ENCODE data around the gene ATG7. TPM values are rescaled to one million over a fixed set of nuclear protein-coding genes. Genes with fewer than 3 reads are reported as not detected.

Gene ATG7
- total RNA-seq, 1 donor from 2014 or later: 55.0 TPM

DNA sequence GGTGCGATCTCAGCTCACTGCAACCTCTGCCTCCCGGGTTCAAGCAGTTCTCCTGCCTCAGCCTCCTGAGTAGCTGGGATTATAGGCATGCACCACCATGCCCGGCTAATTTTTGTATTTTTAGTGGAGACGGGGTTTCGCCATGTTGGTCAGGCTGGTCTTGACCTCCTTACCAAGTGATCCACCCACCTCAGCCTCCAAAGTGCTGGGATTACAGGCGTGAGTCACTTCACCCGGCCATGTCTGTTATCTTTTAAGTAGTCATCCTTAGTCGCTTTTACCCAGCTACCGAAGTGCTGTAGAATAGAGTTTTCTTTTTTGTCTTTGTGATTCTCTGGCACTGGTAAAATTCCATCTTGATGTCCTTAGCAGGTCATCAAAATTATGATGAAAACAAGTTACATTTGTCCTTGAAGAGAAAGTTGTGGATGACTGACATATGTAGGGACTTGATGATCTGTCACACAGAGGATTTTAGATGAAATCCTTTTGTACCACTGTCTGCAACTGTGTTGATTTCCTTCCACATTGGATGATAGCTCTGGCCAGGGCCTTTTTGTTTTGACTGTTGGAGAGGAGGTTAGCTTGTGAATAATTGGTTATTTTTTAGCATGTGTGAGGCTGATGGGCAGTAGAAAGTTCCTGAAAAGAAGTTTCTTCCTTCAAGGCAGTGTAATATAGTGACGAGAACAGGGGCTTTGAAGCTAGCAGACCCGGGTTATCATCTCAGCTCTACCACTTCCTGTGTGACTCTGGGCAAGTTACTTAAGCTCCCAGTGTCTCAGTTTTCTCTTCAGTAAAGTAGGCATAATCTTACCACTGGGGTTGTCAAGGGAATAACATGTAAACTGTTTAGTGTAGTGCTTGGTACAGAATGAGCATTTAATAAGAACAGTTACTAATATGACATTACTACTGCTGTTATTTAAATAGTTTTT, 18.8 kb downstream of the ATG7 start:
- Histone ChIP-seq H3K9me3 (no peaks in the 10 kb centered on the region), H3K36me3 (no peaks in the 10 kb centered on the region), H3K27me3 (no peaks in the 10 kb centered on the region), H3K4me1 (peaks cover 36% of the 10 kb centered on the region), H3K27ac (peak overlapping the region; percentile 1), H3K4me3 (no peak overlapping the region)
- TF ChIP-seq POLR2A (IDR thresholded peaks at IDR 0.05): no peak
- no peak for TF ChIP-seq POLR2AphosphoS5 (IDR thresholded peaks at IDR 0.05; ENCODE audit: insufficient read depth in 1 of 2, low read depth in 1 of 2)
- TF ChIP-seq CTCF (IDR thresholded peaks at IDR 0.05): no peak
- intact Hi-C loops (cut with DNase I): no loop called here
- DNase-seq (ENCODE audit: extremely low spot score in 2 of 2): no peak

- H3K9me3 ChIP-seq: no peaks in the 10 kb centered on the region
- no peaks in the 10 kb centered on the region for H3K36me3 ChIP-seq
- DNase-seq (ENCODE audit: extremely low spot score in 2 of 2): no peak
- no peaks in the 10 kb centered on the region for H3K27me3 ChIP-seq
- H3K4me1 ChIP-seq: peaks cover 34% of the 10 kb centered on the region
- intact Hi-C loops (cut with DNase I): no loop called here
- TF ChIP-seq POLR2AphosphoS5 (IDR thresholded peaks at IDR 0.05; ENCODE audit: insufficient read depth in 1 of 2, low read depth in 1 of 2) (no peak), POLR2A (IDR thresholded peaks at IDR 0.05) (no peak), CTCF (IDR thresholded peaks at IDR 0.05) (no peak)
- H3K27ac ChIP-seq: no peak overlapping the region
- H3K4me3 ChIP-seq: no peak overlapping the region
Measured at GRCh38 chr3:11291808-11292207, 19.6 kb downstream of the ATG7 start.

DNA sequence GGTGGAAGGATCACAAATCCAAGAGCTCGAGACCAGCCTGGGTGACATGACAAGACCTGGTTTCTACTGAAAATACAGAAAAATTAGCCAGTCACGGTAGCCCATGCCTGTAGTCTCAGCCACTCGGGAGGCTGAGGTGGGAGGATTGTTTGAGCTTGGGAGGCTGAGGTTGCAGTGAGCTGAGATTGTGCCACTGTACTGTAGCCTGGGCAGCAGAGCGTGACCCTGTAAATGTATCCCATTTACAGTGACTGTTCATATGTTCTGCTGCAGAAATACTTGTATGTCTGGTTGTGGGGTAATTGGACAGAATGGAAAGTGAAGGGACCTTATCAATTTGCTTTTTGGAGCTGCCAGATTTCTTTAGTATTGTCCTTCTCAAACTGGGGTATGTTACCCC, 24.9 kb downstream of the ATG7 start:
- Histone ChIP-seq H3K9me3 (no peaks in the 10 kb centered on the region), H3K4me3 (no peak overlapping the region), H3K4me1 (no peaks in the 10 kb centered on the region), H3K27me3 (no peaks in the 10 kb centered on the region), H3K27ac (no peak overlapping the region), H3K36me3 (peaks cover 0 to 15% of the 10 kb centered on the region in 2 donors)
- DNase-seq (ENCODE audit: extremely low spot score in 2 of 2): no peak
- TF ChIP-seq POLR2AphosphoS5 (IDR thresholded peaks at IDR 0.05; ENCODE audit: insufficient read depth in 1 of 2, low read depth in 1 of 2) (no peak), CTCF (IDR thresholded peaks at IDR 0.05) (no peak), POLR2A (IDR thresholded peaks at IDR 0.05) (no peak)
- intact Hi-C loops (cut with DNase I): no loop called here

DNA sequence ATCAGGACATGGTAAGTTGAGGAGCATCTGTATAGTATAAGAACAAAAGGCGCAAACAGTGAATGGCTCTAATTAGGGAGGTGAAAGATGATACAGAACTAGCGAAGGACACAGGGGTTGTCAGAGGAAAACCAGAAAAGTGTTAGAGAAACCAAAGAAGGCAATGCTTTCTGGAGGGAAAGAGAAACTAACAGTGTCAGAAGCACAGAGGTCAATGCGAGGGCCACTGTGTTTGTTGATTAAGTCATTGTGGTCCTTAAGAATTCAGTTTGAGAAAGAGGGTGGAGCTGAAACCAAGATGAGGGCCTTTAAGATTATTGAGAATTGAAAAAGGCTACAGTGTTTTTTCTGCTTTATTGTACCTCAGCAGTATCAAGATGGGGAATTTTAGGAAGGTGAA, 28.8 kb downstream of the ATG7 start:
- H3K4me3 ChIP-seq: no peak overlapping the region
- DNase-seq (ENCODE audit: extremely low spot score in 2 of 2): no peak
- no peaks in the 10 kb centered on the region for H3K4me1 ChIP-seq
- no peak overlapping the region for H3K27ac ChIP-seq
- intact Hi-C loops (cut with DNase I): no loop called here
- peaks cover 0 to 15% of the 10 kb centered on the region in 2 donors for H3K36me3 ChIP-seq
- TF ChIP-seq POLR2A (IDR thresholded peaks at IDR 0.05) (no peak), POLR2AphosphoS5 (IDR thresholded peaks at IDR 0.05; ENCODE audit: insufficient read depth in 1 of 2, low read depth in 1 of 2) (no peak), CTCF (IDR thresholded peaks at IDR 0.05) (no peak)
- H3K9me3 ChIP-seq: no peaks in the 10 kb centered on the region
- H3K27me3 ChIP-seq: no peaks in the 10 kb centered on the region

- no peaks in the 10 kb centered on the region for H3K9me3 ChIP-seq
- peaks cover 0 to 25% of the 10 kb centered on the region in 2 donors for H3K36me3 ChIP-seq
- H3K27ac ChIP-seq: no peak overlapping the region
- no peak for DNase-seq (ENCODE audit: extremely low spot score in 2 of 2)
- no peaks in the 10 kb centered on the region for H3K4me1 ChIP-seq
- no peak overlapping the region for H3K4me3 ChIP-seq
- H3K27me3 ChIP-seq: no peaks in the 10 kb centered on the region
- TF ChIP-seq POLR2AphosphoS5 (IDR thresholded peaks at IDR 0.05; ENCODE audit: insufficient read depth in 1 of 2, low read depth in 1 of 2) (no peak), CTCF (IDR thresholded peaks at IDR 0.05) (no peak), POLR2A (IDR thresholded peaks at IDR 0.05) (no peak)
- intact Hi-C loops (cut with DNase I): no loop called here
Measured at GRCh38 chr3:11302444-11302843, 30.2 kb downstream of the ATG7 start.

Data from vagina (tissue), 2 donors.